Lower leg skin (tissue), 3 donors: ENCODE measurements around the gene SIMC1.
"Not testable (repeated sequence)": the region's sequence is repeated elsewhere in the genome, so short reads cannot be mapped to it uniquely, and the experiment has no call there.

Experiments
- CTCF ChIP-seq, 3 donors: fragments of 450-650 bp; IDR thresholded peaks; one replicate each; pipeline ENCODE4 v1.5.1; 2016; ENCODE audit warnings: antibody characterized with exemption in 3 of 3, mild to moderate bottlenecking in 3 of 3, moderate library complexity in 2 of 3
- POLR2A ChIP-seq, 2 donors: fragments of 450-650 bp; IDR thresholded peaks; one replicate each; pipeline ENCODE4 v1.6.1; 2016 to 2017; ENCODE audit warnings: antibody characterized with exemption in 2 of 2, mild to moderate bottlenecking in 1 of 2, moderate library complexity in 1 of 2

DNA sequence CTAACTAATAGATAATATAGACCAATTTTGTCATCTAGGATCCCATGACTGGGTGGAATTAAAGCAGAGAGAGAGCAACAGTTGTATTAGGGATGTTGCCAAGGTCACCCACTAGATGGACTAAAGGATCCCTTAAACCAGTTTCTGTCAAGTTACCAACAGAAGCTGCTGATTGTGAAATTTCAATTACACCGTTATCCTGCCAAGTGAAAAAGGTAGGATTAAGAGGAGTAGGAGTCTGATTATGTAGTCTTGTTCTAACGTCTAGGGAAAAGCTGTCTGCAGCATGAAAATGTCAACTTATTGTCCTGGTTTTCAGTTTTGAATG is 15.8 kb downstream of the SIMC1 start:
- not testable (repeated sequence) for TF ChIP-seq CTCF, POLR2A (IDR thresholded peaks at IDR 0.05)
